Urinary bladder (tissue), 4 donors: ENCODE measurements around the gene STX10. TPM values are rescaled to one million over a fixed set of nuclear protein-coding genes. Genes with fewer than 3 reads are reported as not detected.

Source experiments
- DNase-seq: peaks from one replicate; pipeline ENCODE4 v3.0.0-alpha.2; 2015; ENCODE audit errors: extremely low spot score
- H3K27ac ChIP-seq: one replicate; pipeline ENCODE4 v1.5.1; 2013; ENCODE audit warnings: low read depth, mild to moderate bottlenecking, moderate library complexity
- H3K36me3 ChIP-seq: one replicate; pipeline ENCODE4 v1.6.1; 2013; ENCODE audit warnings: mild to moderate bottlenecking, moderate library complexity; ENCODE audit not compliant: insufficient read depth
- H3K4me1 ChIP-seq: one replicate; pipeline ENCODE4 v1.6.1; 2013; ENCODE audit warnings: mild to moderate bottlenecking, moderate library complexity; ENCODE audit not compliant: insufficient read depth
- H3K4me3 ChIP-seq: one replicate; pipeline ENCODE4 v1.5.1; 2013; ENCODE audit warnings: low read depth, low read length
- WGBS: extraction: QIAGEN DNeasy Blood & Tissue Kit; methylation state at CpG from one replicate; pipeline ENCODE4 v1.1.7; 2013; 5-methylcytosine and 5-hydroxymethylcytosine counted together
- polyA plus RNA-seq: library from polyadenylated mRNA; stranded (reverse); fragments of 200-250 nt; gene quantifications from one replicate; pipeline ENCODE4 v1.2.3, GENCODE V29; 2013
- total RNA-seq: library from RNA; depleted of rRNA; stranded (reverse); fragments of >200 nt; gene quantifications from one replicate; pipeline ENCODE4 v1.2.3, GENCODE V29; 2014
- donor health status: healthy with polysubstance abuse.
- donor health status: healthy.

STX10 gene
- total and polyA plus RNA-seq, 2 donors, result 26.4 to 76.1 TPM

GRCh38 chr19:13100031-13100588 is 50.1 kb downstream of the STX10 start:
- WGBS, result 73% methylated on average over 12 of the region's 12 CpGs
- H3K27ac ChIP-seq, result no peak overlapping the region
- peak overlapping the region; percentile 37 for H3K4me3 ChIP-seq
- no peaks in the 10 kb centered on the region for H3K36me3 ChIP-seq
- peaks cover 5% of the 10 kb centered on the region for H3K4me1 ChIP-seq
- no peak for DNase-seq

DNA sequence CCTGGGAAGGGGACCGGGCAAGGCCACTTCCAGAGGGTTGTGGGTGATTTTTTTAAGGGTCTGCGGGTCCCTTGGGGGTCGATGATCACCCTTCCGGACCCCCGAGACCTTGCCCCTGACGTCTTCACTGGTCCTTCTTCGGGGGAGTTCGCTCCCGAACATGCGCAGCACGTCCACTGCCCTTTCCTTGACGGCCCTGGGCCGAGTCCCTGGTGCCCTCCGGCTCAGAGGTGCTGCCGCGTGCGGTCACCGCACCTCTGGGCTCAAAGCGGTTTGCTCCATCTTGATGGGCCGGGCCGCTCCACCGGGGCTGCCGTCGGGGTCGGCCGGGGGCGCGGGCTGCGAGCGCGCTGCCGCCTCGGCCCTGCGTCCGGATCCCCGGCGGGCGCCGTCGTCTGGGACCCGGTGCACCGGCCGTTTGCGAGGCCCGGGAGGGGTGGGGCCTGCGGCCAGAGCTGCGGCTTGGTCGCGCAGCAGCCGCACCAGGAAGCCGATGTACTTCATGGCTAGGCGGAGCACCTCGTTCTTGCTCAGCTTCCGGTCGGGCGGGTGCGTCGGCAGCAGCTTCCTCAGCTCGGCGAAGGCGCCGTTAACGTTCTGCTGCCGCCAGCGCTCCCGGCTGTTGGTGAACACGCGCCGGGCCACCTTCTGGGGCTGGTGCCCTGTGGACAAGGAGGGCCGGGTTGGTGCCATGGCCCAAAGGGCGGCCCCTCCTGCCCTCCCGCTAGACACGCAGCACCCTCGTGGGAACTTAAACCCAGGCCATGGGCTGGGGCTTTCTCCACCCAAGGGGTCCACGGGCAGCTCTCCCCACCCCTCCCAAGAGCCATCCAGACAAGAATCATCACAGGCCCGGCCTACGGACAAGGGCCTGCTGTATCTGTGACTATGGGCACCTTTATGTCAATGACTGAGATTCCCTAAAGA is 50.8 kb downstream of the STX10 start:
- H3K4me1 ChIP-seq, result peaks cover 5% of the 10 kb centered on the region
- H3K27ac ChIP-seq, result peak overlapping the region; percentile 81
- DNase-seq, result no peak
- H3K4me3 ChIP-seq, result peak overlapping the region; percentile 37
- WGBS, result 35% methylated on average over 77 of the region's 77 CpGs
- H3K36me3 ChIP-seq, result no peaks in the 10 kb centered on the region

DNA sequence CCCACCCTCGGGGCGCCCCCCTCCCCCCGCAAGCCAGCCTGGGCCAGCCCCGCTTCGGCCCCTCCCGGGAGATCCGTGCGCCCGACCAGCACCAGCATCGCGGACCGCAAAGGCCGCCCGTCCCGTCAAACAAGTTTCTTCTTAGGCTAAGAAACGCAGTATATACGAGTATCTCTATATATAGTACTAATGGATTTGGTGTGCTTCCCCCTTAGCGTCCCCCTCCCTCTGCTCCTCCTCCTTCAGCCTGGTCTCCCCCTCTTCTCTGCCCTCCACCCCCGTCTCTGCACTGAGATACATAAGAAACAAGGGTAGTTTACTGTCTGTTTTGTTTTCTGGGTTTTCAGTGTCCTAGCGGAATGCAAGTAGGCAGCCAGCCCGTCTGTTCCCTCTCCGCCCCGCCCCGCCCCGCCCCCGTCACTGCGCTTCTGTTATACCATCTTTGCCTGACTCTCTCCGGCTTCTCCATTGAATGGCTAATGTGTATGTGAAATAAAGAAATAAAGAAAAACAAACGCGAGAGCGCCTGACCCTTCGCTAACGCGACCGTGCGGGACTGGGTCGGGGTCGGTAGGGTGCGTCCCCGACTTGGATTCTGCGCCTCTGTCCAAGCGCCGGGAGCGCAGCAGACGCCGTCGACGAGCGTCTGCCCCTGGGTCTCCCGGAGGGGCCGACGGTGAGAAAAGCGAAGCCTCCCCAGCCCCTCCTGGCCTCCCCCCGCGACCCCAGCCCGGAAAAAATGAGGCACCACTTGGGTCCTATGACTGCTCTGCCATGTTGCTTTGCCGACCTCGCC is 51.7 kb downstream of the STX10 start:
- WGBS, result 8% methylated on average over 58 of the region's 58 CpGs
- Histone ChIP-seq H3K4me3 (peak overlapping the region; percentile 37), H3K36me3 (no peaks in the 10 kb centered on the region), H3K4me1 (peaks cover 5% of the 10 kb centered on the region), H3K27ac (peak overlapping the region; percentile 58)
- no peak for DNase-seq

DNA sequence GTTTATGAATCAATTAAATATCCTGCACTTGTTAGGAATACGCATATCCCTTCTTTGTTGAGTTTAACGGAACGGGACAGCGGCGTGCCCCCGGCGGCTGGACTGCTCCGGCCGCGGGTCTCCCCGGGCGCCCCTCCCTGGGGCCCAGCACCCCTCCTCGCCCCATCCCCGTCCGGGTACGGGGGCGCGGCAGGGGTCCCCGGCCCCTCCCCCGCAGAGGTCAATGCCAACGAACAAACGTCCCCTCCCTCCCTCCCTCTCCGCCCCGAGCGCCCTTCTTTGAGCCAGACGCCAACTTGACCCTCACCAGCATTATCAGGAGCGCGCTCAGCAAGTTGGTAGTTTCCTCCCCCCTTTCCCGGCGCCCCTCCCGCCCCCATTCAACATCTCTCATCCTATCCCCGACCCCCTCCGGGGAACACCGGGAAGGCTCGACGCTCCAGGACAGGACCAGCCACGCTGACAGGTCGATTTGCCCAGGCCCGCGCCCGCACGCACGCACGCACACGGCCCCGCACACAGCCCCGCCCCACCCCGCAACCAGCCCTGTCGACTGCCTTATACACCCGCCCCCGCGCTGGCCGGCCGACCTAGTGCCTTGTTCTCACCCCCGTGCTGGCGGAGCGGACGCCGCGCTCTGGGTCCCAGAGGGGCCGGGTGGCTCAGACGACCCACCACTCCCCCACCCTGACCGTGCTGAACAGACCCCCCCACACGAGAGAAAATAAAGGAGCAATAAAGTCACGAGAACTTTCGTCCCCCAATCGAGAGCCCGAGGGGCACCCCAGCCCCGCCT is 52.5 kb downstream of the STX10 start:
- Histone ChIP-seq H3K4me3 (peak overlapping the region; percentile 27), H3K27ac (peak overlapping the region; percentile 80), H3K4me1 (peaks cover 5% of the 10 kb centered on the region), H3K36me3 (no peaks in the 10 kb centered on the region)
- DNase-seq, result no peak
- 14% methylated on average over 69 of the region's 69 CpGs for WGBS

DNA sequence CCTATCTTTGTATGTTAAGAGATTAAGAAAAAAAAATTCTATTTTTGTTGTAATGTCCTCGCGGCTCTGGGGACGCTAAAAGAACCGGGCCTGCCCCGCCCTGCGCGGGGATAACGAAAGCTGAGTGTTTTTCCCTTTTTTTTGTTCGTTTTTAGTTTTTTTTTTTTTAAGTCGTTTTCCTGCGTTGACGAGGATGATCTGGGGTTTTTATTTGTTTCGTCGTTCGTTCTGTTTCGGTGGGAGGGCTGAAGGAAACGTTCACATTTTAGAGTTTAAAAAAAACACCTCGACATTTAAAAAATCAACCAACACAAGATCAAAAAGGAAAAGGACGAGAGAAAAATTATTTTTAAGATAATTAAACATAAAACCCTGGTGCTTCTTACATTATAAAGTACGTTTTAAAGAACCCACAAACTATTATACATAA is 53.1 kb downstream of the STX10 start:
- H3K36me3 ChIP-seq, result no peaks in the 10 kb centered on the region
- no peak overlapping the region for H3K27ac ChIP-seq
- H3K4me3 ChIP-seq, result no peak overlapping the region
- 68% methylated on average over 20 of the region's 20 CpGs for WGBS
- DNase-seq, result no peak
- peaks cover 5% of the 10 kb centered on the region for H3K4me1 ChIP-seq

- no peak for DNase-seq
- Histone ChIP-seq H3K36me3 (no peaks in the 10 kb centered on the region), H3K4me3 (no peak overlapping the region), H3K4me1 (peaks cover 5% of the 10 kb centered on the region), H3K27ac (no peak overlapping the region)
- WGBS, result 64% methylated on average over 44 of the region's 44 CpGs
These were observed 53.9 kb downstream of the STX10 start for GRCh38 chr19:13095934-13096927.

GRCh38 chr19:13095393-13095784 is 54.8 kb downstream of the STX10 start:
- DNase-seq, result no peak
- Histone ChIP-seq H3K36me3 (no peaks in the 10 kb centered on the region), H3K4me1 (peaks cover 5% of the 10 kb centered on the region), H3K27ac (no peak overlapping the region), H3K4me3 (no peak overlapping the region)
- 67% methylated on average over 25 of the region's 25 CpGs for WGBS

GRCh38 chr19:13094771-13095392 is 55.3 kb downstream of the STX10 start:
- Histone ChIP-seq H3K4me1 (peaks cover 5% of the 10 kb centered on the region), H3K36me3 (no peaks in the 10 kb centered on the region), H3K4me3 (no peak overlapping the region), H3K27ac (no peak overlapping the region)
- no peak for DNase-seq
- WGBS, result 53% methylated on average over 16 of the region's 16 CpGs

- H3K4me3 ChIP-seq, result no peak overlapping the region
- H3K36me3 ChIP-seq, result no peaks in the 10 kb centered on the region
- no peak overlapping the region for H3K27ac ChIP-seq
- WGBS, result 40% methylated on average over 5 of the region's 5 CpGs
- no peak for DNase-seq
- peaks cover 4% of the 10 kb centered on the region for H3K4me1 ChIP-seq
These were observed 56.1 kb downstream of the STX10 start for GRCh38 chr19:13094106-13094504.
